Esophagus squamous epithelium (tissue), 4 donors: ENCODE measurements around the gene RPL28.

ENCODE experiments used
- CTCF ChIP-seq, 6 experiments: fragments of 450-650 bp in 4 of 6; fragments of 200-600 bp in 2 of 6; sonication (generic) in 2 of 6; IDR thresholded peaks; one replicate each; pipeline ENCODE4 v1.5.1; 2016 to 2019; ENCODE audit warnings: antibody characterized with exemption in 6 of 6, mild to moderate bottlenecking in 4 of 6, moderate library complexity in 4 of 6
- POLR2A ChIP-seq, 4 donors: fragments of 450-650 bp; IDR thresholded peaks; one replicate each; pipeline ENCODE4 v1.6.1; 2017; ENCODE audit warnings: antibody characterized with exemption in 4 of 4, mild to moderate bottlenecking in 4 of 4, moderate library complexity in 3 of 4

- no peak for TF ChIP-seq CTCF (IDR thresholded peaks at IDR 0.05)
- TF ChIP-seq POLR2A (IDR thresholded peaks at IDR 0.05) = no peak
Measured at GRCh38 chr19:55451163-55451964, 65.6 kb downstream of the RPL28 start.
